Measurements from ENCODE around the gene SAMD11.

DNA sequence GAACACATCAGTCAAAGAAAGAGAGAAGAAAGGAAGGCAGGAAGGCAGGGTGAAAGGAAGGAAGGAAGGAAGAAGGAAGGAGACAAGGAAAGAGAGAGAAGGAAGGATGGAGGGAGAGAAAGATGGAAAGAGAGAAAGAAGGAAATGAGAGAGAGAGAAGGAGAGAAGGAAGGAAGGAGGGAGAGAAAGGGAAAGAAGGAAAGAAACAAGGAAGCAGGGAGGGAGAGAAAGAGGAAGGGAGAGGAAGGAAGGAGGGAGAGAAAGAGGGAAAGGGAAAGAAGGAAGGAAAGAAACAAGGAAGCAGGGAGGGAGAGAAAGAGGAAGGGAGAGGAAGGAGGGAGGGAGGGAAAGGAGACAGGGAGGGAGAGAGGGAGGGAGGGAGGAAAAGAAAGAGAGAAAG is 35.4 kb upstream of the SAMD11 start:
- no peak for TF ChIP-seq EZH2 (conservative IDR thresholded peaks at IDR 0.05; ENCODE audit: low read depth, low read length)
- no peak for TF ChIP-seq ZMYM4 (CRISPR knock-in tag; IDR thresholded peaks at IDR 0.05)

All from HepG2 (cell line).